ENCODE results near the gene SHF. TPM values are rescaled to one million over a fixed set of nuclear protein-coding genes. Genes with fewer than 3 reads are reported as not detected.
A peak's percentile ranks its signal among the peaks of the same experiment; 100 is the strongest.

Gene SHF
- total RNA-seq, 2 donors from 2014 or later = 15.1 to 18.7 TPM

- H3K36me3 ChIP-seq = no peaks in the 10 kb centered on the region
- H3K9me3 ChIP-seq = no peaks in the 10 kb centered on the region
- TF ChIP-seq, protein P1, sequence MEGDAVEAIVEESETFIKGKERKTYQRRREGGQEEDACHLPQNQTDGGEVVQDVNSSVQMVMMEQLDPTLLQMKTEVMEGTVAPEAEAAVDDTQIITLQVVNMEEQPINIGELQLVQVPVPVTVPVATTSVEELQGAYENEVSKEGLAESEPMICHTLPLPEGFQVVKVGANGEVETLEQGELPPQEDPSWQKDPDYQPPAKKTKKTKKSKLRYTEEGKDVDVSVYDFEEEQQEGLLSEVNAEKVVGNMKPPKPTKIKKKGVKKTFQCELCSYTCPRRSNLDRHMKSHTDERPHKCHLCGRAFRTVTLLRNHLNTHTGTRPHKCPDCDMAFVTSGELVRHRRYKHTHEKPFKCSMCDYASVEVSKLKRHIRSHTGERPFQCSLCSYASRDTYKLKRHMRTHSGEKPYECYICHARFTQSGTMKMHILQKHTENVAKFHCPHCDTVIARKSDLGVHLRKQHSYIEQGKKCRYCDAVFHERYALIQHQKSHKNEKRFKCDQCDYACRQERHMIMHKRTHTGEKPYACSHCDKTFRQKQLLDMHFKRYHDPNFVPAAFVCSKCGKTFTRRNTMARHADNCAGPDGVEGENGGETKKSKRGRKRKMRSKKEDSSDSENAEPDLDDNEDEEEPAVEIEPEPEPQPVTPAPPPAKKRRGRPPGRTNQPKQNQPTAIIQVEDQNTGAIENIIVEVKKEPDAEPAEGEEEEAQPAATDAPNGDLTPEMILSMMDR (IDR thresholded peaks at IDR 0.05) = no peak
- DNase-seq (ENCODE audit: low spot score) = no peak
- H3K4me3 ChIP-seq = no peak overlapping the region
- peak overlapping the region; percentile 97 to 98 for H3K27ac ChIP-seq
- no peaks in the 10 kb centered on the region for H3K27me3 ChIP-seq (replicated peaks; ENCODE audit: insufficient read depth)
- no peak for ATAC-seq (ENCODE audit: insufficient number of reproducible peaks, low FRiP score, low read depth)
- H3K4me1 ChIP-seq (ENCODE audit: control insufficient read depth in 1 of 2, low read depth in 2 of 2) = peaks cover 0 to 25% of the 10 kb centered on the region in 2 donors
Observed at GRCh38 chr15:45168286-45168685, 19.5 kb downstream of the SHF start.

- Histone ChIP-seq H3K4me3 (peak overlapping the region; percentile 79), H3K27me3 (replicated peaks; ENCODE audit: insufficient read depth) (no peaks in the 10 kb centered on the region), H3K9me3 (no peaks in the 10 kb centered on the region), H3K4me1 (ENCODE audit: control insufficient read depth in 1 of 2, low read depth in 2 of 2) (peaks cover 0 to 30% of the 10 kb centered on the region in 2 donors), H3K36me3 (no peaks in the 10 kb centered on the region), H3K27ac (peak overlapping the region; percentile 97 to 98)
- TF ChIP-seq, protein P1 (IDR thresholded peaks at IDR 0.05) = no peak
- ATAC-seq (ENCODE audit: insufficient number of reproducible peaks, low FRiP score, low read depth) = no peak
- DNase-seq (ENCODE audit: low spot score) = no peak
Observed at GRCh38 chr15:45167631-45168205, 20.0 kb downstream of the SHF start.

GRCh38 chr15:45166834-45167630, 20.7 kb downstream of the SHF start:
- Histone ChIP-seq H3K36me3 (no peaks in the 10 kb centered on the region), H3K4me1 (ENCODE audit: control insufficient read depth in 1 of 2, low read depth in 2 of 2) (peaks cover 0 to 34% of the 10 kb centered on the region in 2 donors), H3K27ac (peak overlapping the region; percentile 97 to 98), H3K9me3 (no peaks in the 10 kb centered on the region), H3K4me3 (peak overlapping the region; percentile 79), H3K27me3 (replicated peaks; ENCODE audit: insufficient read depth) (no peaks in the 10 kb centered on the region)
- peak; percentile 66 for DNase-seq (ENCODE audit: low spot score)
- peak; percentile 60 for ATAC-seq (ENCODE audit: insufficient number of reproducible peaks, low FRiP score, low read depth)
- TF ChIP-seq, protein P1 (IDR thresholded peaks at IDR 0.05) = peak; percentile 75

DNA sequence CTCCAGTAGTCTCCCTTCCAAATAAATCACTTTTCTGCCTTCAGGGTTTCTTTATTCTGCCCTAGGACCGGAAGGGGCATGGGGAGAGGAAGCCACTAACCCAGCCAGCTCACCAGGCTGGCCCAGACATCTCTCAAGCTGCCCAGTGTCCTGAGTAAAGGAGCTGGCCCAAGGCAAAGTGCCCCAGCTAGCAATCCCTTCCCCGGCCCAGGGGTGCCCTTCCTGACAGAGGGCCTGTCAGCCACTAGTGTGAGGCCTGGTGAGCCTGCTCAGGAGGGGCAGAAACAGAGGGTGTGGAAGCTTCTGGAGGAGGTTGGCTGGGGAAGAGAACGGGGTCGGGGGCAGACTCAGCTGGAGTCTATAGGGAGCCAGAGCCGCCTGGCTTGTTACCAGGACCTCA, 22.2 kb downstream of the SHF start:
- TF ChIP-seq, protein P1 (IDR thresholded peaks at IDR 0.05) = no peak
- no peaks in the 10 kb centered on the region for H3K9me3 ChIP-seq
- peak overlapping the region; percentile 97 to 98 for H3K27ac ChIP-seq
- no peak for DNase-seq (ENCODE audit: low spot score)
- no peak overlapping the region for H3K4me3 ChIP-seq
- H3K36me3 ChIP-seq = no peaks in the 10 kb centered on the region
- peaks cover 0 to 34% of the 10 kb centered on the region in 2 donors for H3K4me1 ChIP-seq (ENCODE audit: control insufficient read depth in 1 of 2, low read depth in 2 of 2)
- no peaks in the 10 kb centered on the region for H3K27me3 ChIP-seq (replicated peaks; ENCODE audit: insufficient read depth)
- ATAC-seq (ENCODE audit: insufficient number of reproducible peaks, low FRiP score, low read depth) = no peak

GRCh38 chr15:45164914-45165313, 22.9 kb downstream of the SHF start:
- H3K4me1 ChIP-seq (ENCODE audit: control insufficient read depth in 1 of 2, low read depth in 2 of 2) = peaks cover 0 to 34% of the 10 kb centered on the region in 2 donors
- no peak for DNase-seq (ENCODE audit: low spot score)
- H3K27me3 ChIP-seq (replicated peaks; ENCODE audit: insufficient read depth) = no peaks in the 10 kb centered on the region
- no peak overlapping the region for H3K4me3 ChIP-seq
- ATAC-seq (ENCODE audit: insufficient number of reproducible peaks, low FRiP score, low read depth) = no peak
- no peaks in the 10 kb centered on the region for H3K36me3 ChIP-seq
- TF ChIP-seq, protein P1 (IDR thresholded peaks at IDR 0.05) = no peak
- H3K9me3 ChIP-seq = no peaks in the 10 kb centered on the region
- H3K27ac ChIP-seq = no peak overlapping the region

All from thoracic aorta (tissue), 2 donors.